GM18517 (cell line): Measurements from ENCODE around the gene MYL3.

Experiments
- ATAC-seq: cut with Tn5 transposase; IDR thresholded peaks from one replicate; pipeline ENCODE4 v1.9.1; 2021; ENCODE audit warnings: mild to moderate bottlenecking, moderate library complexity; ENCODE audit not compliant: unreplicated experiment

The MYL3 gene

DNA sequence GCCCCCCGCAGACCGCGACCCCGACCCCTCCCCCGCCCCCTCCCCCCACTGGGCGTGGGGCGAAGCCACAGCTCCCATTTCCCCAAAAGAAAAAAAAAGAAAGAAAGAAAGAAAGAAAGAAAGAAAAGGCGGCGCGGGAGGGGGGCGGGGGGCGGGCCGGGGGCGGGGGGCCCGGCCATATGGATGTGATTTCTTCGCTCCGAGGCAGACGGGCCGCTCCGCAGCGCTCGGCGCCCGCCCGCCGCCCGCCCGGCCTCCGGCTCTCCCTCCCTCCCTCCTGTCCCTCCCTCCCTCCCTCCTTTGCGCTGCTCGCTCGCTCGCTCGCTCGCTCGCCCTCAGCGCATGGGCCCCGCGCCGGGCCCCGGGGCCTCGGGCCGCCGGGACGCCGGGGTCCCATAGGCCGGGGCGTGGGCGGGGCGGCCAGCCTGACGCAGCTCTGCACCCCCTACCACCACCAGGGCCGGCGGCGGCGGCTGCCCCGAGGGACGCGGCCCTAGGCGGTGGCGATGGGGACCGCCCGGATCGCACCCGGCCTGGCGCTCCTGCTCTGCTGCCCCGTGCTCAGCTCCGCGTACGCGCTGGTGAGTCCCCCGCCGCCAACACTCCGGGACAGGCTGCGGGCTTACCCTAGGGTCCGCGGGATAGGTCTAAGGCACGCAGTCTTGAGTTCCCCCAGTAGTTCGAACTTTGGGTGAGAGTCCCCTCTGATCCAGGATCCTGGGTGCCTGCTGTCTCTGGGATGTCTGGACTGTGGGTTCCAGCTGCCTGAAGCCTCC, 20.0 kb upstream of the MYL3 start:
- ATAC-seq = no peak

DNA sequence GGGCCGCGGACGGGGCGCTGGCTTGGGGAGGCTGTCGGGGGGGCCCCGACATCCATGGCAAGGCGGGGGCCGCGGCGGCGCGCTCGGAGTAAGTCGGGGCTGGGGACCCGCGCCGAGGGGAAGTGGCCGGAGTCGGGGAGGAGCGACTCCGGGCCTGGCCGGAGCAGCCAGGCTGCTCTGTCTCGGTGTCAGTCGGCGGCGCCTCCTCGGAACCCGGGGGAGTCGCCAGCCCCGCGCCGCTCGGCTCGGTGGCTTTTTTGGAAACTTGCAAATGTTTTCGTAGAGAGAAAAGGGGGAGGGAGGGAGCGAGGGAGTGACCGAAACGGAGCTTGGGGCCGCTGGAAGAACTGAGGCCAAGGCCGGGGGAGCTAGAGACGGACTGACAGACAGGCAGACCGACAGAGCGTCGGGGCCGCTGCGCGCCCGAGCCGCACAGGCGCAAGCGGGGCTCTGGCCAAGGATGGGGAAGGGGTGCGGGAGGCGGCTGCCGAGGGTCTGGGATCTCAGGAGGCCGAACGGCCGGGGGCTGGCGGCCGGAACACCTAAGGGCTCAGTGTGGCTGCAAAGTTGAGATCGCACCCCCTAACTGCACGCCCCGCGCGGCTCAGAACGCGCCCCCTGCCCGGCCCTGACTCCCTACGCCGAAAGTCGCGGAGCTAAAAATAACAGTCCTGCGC, 19.3 kb upstream of the MYL3 start:
- ATAC-seq = no peak

DNA sequence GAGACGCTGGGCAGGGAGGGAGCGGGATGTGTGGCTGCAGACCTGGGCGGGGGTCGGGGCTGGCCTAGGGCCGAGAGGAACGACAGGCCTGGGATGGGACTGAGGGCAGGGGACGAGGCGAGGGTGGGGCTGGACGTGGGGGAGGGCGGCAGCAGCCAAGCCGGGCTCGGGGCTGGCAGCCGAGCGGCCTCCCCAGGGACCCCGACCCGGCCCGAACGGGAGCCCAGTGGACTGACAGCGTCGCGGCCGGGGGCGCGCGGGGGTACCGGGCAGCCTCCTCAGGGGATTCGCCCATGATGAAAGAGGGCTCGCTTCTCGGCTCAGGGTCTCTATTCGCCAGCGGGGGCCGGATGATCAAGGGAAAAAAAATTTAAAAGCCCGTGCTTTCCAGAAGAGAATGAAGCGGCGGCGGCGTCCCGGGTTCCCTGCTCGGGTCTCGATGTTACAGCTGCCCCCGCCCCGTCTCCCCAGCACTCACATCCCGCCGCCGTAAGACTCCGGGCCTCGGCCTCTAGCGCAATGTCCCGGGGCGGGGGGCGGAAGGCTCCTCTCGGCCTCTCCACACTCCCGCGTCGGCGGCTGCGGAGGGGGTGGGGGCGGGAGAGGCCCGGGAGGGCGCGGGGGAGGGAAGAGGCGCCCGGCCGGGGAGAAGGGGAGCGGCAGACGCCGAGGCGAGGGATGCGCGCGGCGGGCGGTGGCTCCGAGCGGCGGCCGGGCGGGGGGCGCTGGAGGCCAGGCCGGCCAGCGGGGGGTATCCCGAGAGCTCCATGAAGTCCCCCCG, 18.5 kb upstream of the MYL3 start:
- ATAC-seq = no peak

DNA sequence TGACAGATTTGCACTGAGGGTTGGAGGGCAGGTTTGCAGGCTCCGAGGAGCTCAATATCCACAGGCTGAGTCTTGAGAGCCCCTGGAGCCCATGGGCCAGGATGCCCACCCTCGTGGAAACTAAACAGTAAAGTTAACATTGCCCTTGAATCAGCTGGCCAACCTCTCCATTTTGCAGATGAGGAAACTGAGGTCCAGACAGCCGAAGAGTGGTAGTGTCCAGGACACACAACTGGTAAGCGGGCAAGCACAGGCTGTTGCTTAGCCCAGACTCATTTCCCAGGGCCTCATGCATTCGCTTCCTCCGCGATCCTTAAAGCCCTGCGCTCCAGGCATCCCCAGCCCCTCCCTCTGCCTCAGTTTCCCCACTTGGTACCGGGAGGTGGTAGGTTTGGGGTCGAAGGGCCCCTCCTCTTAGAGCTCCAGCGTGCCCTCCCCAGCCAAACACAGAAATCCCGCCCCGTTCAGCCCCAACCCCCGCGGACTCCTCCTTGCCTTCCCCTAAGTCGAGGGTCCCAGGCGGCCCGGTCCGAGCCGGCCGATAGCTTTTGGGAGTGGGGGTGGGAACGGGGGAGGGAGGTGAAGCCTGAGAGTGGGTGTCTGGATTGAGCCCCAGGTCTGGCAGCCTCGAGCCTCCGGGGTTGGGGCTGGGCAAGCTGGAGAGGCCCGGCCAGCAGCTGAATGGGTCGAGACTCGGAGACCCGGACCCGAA, 17.8 kb upstream of the MYL3 start:
- no peak for ATAC-seq

DNA sequence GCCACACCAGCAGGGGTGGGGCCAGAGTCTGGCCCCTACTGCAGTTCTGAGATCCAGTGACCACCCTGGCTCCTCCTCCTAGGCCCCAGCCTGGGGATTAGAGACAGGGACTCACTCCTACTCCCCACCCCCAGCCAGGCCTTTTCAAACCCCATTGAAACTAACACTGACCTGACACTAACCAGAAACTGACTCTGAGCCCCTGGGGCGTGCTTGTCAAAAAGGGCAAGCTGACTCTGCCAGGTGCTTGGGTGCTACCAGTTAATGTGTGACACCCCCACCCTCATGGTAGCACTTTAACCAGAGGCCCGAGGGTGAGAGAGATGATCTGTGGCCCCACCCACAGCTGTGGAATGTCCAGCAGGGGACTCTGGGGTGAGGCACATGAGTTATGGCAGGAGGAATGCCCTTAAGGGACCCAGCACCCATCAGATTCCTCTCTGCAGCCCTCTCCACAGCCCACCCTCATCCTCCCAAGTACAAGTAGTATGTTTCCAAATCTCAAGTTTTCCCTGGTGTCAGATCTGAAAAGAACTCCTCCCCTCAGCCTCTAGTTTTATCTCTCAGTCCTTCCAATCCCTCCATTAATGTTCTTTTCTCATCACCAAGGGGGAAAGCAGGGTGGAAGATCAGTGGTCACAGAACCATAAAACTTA, 15.7 kb upstream of the MYL3 start:
- ATAC-seq = no peak

DNA sequence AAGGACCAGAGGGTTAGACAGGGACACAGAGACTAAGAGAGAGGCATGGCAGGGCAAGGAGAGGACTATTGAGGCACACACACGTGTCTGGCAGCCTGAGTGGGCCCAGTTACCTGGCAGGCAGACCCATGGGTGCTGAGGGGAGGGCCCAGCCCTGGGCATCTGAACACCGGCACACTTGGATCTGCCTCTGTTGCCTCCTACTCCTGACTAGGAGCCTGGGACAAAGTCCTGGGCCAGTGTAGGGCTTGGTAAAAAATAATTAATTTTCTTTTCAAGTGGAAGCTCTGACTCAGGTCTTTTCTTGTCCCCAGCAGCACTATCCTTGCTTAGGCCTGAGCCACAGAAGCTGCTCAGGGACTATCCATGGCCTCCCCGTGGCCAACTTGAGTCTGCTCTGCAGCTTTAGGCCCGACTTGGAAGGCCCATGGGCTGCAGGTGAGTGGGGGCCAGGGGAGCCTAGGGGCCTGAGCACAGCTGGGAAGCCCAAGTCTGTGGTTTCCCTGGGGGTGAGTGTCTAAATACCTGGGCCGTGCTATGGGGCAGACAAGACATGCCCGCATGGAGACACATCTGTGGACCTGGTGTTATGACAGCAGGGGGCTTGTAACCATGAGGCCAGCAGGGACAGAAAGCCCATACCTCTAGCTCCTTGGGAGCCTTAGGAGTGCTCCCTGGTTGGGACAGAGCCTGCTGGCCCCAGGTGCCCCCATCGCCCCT, 14.3 kb upstream of the MYL3 start, which contains the start of gene PTH1R:
Gene PTH1R (plus strand): TSS at position 316 of the 720 bp plus-strand sequence. CDS start 5,839 bp downstream, outside the sequence.
- ATAC-seq = no peak

DNA sequence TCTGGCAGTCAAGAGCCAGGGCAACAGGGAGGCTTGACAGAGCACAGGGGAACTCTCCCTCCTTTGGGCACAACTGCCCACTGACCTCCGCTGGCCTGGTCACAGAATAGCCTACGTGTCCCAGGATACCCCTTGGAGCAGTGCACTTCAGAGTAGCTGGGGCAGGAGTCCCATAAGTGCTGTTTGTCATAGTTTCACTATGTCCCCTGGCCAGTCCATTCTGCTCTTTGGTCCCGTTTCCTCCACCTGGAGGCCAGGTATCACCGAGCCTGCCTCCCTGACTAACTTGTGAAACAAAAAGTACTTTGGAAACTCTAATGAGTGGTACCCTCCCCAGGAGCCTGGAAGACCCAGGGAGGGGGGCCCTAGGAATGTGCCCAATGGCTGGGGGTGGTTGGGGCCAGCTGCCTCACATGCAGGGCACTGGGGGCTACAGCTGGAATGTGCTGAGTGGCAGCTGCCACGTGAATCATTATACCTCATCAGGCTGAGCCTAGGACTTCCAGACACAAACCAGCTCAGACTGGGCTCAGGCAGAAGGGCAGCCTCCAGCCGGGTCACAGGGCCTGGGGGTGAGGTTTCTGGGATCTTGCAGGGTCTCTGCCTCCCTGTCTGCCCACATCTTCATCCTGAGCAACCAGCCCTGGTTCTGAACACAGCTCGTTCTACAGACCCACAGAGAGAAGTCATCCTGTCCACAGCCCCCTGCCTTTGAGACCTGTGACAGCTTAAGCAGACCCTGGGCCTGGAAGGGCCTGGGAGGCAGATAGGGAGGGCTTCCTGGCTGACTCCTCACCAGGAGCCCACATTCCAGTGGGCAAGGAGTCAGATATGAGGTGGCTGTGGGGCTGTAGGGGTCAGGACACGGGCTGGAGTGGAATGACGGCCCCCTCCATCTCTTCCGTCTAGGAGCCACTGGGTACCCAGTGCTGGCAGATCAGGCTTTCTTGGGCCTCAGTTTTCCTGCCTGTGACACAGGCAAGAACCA, 13.4 kb upstream of the MYL3 start:
- ATAC-seq = no peak

DNA sequence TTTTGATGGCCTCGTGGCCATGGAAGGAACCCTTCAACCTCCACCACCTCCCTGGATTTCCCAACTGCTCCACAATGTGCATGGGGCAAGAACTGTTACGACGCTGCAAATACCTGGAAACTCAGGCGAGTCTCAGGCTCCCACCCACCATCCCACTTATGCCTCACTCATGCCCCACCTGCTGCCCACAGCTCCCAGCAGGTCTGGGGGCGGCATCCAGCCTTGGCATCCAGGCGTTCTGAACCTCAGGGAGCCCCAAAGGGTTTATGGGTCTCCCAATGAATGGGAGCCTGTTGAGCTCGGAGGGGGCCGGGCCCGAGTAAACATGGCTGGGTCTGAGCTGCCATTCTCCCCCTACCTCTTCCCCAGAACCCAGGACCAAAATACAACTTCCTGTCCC, 12.3 kb upstream of the MYL3 start:
- no peak for ATAC-seq

DNA sequence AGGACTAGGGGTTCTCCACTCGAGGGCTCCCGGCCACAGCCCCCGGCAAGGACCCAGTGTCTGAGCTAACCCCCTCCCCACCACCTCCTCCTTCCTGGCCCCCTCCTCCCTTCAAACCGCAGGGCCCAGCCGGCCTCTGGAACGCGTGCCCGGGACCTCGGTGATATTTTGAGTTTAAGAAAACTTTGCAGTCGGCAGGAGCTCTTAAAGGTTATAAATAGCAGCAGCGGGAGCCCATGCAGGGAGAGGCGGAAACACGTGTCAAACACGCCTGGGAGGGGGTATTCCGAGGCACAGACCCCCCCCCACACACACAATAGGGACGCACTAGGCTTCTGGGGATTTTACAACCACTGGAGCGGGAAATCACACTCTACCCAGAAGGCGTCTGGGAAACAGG, 11.2 kb upstream of the MYL3 start:
- ATAC-seq = no peak

DNA sequence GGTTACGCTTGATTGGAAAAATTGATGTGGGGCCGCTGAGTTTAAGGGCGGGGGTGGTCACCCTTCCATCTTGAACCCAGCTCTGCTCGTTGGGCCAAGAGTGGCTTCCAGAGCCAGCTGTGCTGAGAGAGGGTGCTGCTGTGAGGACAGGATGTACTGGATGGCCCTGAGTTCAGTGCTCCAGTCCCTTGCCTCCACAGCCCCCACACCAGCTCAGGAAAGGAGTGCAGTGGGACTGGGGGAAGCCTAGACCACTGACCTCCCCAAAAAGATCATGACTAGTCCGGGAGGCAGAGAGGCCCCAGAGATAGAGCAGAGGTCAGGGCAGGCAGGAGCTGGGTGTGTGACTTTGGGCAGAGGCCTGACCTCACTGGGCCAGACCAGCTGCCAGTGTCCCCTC, 10.3 kb upstream of the MYL3 start:
- ATAC-seq = no peak

DNA sequence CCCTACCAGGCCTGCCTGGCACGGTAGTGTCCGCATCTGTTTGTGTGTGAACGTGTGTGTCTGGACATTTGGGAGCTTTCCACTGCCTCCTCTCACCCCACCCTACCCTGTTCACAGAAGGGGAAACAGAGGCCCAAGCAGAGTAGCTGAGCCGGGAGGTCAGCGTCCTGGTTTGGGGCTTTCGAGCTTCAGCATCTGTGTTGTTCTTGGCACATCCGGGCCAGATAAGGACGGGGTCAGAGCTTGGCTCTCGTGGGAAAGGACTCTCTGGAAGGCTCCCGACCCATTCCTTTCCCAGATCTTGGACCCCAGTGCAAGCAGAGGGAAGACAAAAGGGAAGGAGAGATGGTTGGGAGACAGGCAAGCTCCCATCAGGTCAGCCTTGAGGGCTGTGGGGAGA, 8.0 kb upstream of the MYL3 start:
- no peak for ATAC-seq

DNA sequence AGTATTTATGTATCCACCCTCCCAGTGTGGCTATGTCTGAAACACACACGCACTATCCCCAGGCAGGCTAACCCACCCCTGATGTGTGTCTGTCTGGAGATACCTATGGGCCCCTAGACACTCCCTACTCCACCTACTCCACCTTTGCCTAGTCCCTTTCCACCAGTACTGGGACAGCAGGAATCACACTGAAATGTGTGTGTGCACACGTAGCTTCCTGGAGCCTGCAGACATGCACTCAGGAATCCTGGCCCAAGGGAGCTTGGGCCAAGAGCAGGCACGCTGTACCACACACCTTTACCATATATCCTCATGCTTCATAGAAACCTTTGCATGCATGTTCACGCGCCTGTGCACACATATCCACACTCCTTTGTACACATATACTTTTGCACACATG, 7.4 kb upstream of the MYL3 start:
- ATAC-seq = no peak

DNA sequence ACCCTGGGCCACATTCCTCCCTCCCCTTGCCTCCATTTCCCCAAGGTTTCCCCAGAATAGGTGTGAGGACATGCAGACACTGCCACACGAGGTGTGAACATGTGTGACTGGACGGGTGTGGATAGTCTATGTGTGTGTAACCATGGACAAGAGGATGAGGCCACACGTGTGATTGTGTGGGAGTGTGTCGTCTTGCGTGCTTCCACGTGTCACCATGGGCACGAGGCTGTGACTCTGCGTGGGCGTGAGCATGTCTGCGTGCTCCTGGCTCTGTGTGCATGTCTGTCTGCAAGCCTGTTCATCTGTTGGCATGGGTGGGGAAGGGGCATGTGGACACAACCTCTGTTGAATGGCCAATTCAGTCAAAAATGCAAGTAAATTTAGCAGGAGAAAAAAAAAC, 6.2 kb upstream of the MYL3 start:
- ATAC-seq = no peak

DNA sequence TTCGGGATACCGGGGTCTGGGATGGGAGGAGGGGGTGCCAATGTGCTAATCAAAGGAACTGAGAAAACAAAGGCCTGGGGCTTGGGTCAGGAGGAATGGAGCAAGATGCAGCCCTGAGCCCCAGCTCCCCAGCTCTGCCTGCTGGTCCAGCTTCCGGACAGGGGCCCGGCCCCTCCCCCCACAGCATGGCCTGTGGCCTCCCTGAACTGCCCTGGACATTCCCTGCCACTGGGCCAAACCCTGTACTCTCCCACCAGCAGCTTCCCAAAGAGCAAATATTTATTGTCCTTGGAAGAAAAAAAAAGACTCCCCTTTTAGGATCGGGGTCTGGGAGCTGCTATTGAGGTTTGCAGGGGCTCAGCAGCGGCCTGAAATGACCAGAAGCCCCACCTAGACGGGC, 5.7 kb upstream of the MYL3 start:
- no peak for ATAC-seq

DNA sequence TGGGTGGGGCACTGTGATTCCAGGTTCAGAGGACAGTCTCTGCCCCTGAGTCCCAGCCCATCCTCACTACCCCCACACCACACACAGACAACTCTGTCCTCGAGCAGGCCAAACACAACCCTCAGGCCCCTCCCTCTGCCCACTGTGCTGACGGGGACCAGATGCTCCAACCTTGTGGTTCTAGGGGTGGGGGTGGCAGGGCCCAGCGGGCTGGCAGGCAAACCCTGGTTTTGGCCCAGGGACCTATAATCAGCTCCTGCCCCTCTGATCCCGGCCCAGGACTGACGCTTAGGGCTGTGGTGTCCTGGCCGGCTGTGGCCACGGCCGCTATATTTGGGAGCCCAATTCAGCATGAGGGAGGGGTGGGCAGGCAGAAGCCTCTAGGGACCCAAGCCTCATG, 5.0 kb upstream of the MYL3 start:
- no peak for ATAC-seq

DNA sequence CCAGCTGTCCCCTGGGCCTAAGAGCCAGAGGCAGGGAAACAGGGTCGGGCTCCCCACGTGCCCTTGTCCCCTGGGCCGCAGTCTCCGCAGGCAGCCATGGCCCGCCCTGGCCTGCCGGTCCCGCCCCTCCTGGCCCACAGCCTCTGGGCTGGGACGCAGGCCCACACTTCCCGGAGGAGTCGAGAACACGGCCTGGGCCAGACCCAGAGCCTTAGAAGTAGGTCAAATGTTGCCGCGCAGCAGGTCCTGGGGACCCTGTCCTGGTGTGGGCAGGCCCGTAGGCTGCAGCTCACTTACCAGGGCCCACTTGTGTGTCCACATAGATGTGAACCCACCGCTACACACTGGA, 4.3 kb upstream of the MYL3 start:
- ATAC-seq = no peak

DNA sequence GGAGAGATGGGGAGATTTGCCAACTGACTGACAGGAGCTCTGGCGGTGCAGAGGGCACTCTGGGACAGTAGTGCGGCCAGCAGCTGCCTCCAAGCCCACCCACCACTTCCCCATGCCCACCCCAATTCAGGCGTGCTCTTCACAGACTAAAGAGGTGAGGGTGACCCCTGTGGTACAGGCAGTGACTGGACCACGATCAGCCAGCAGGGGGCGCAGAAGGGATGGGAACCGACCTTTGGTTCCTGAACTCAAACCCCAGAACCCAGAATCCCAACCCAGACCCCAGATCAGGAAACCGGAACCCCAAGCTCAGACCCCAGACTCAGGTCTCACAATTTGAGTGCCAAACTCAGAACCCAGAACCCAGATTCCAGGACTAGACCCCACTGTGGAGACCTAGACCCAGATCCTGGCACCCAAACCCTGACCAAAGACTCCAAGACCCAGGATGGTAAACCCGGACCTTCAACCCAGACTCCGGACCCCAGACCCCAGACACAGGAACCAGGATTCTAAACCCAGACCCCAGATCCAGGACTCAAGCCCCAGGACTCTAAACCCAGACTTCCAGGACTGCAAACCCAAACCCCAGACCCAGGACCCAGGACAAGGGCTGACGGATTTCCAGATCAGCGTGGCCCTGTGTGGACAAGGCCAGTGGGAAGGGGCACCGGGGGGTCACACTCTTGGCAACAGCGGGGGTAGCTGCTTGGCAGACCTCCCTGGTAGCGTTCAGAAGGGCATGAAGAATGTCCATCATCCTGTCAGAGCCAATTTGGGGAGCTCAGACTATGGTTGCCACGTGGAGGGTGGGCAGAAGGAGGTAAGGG, 3.7 kb upstream of the MYL3 start:
- no peak for ATAC-seq

DNA sequence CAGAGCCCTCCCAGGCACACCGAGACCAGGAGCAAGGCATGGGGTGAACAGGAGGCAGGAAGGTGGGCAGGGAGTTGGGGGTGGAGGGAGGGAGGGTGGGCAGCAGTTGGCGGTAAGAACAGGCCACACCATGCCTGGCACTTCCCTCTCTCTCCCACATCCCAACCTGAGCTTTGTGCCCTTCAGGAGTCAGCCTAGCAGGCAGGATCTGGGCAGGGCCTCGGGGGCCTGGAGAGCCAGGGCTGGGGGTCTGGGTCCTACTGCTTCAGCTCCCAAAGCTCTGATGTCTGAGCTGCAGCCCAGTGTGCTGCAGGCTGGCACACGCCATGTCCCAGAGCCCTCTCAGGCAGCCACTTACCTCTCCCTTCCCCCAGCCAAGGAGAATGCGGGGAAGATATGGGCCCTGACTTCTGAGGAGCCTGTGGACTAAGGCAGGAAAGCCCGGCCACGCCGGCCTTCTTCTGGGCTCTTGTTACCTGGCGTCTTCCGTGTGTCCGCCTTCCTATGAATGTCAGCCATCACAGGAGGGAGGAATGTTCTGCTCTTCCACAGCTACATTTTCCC, 2.9 kb upstream of the MYL3 start:
- no peak for ATAC-seq
